ENCODE measurements around the gene PRKG1. TPM values are rescaled to one million over a fixed set of nuclear protein-coding genes. Genes with fewer than 3 reads are reported as not detected.

The PRKG1 gene
- total RNA-seq, 2 donors from 2014 or later, result 145 to 381 TPM

- Histone ChIP-seq H3K4me3 (no peak overlapping the region), H3K27ac (no peak overlapping the region), H3K36me3 (no peaks in the 10 kb centered on the region), H3K27me3 (replicated peaks; ENCODE audit: insufficient read depth) (no peaks in the 10 kb centered on the region), H3K4me1 (ENCODE audit: control insufficient read depth in 1 of 2, low read depth in 2 of 2) (peaks cover 11 to 42% of the 10 kb centered on the region in 2 donors), H3K9me3 (no peaks in the 10 kb centered on the region)
- ATAC-seq (ENCODE audit: insufficient number of reproducible peaks, low FRiP score, low read depth) (no peak), DNase-seq (ENCODE audit: low spot score) (no peak)
- no peak for TF ChIP-seq CTCF (IDR thresholded peaks at IDR 0.05)
These were observed 394.1 kb downstream of the PRKG1 start for GRCh38 chr10:51468424-51468823.

GRCh38 chr10:51469686-51470085 lies 395.4 kb downstream of the PRKG1 start:
- DNase-seq (ENCODE audit: low spot score), result no peak
- no peak for ATAC-seq (ENCODE audit: insufficient number of reproducible peaks, low FRiP score, low read depth)
- no peak overlapping the region for H3K4me3 ChIP-seq
- no peak for TF ChIP-seq CTCF (IDR thresholded peaks at IDR 0.05)
- no peaks in the 10 kb centered on the region for H3K36me3 ChIP-seq
- no peak overlapping the region for H3K27ac ChIP-seq
- H3K9me3 ChIP-seq, result no peaks in the 10 kb centered on the region
- H3K27me3 ChIP-seq (replicated peaks; ENCODE audit: insufficient read depth), result no peaks in the 10 kb centered on the region
- peaks cover 11 to 50% of the 10 kb centered on the region in 2 donors for H3K4me1 ChIP-seq (ENCODE audit: control insufficient read depth in 1 of 2, low read depth in 2 of 2)

GRCh38 chr10:51471271-51471670 lies 397.0 kb downstream of the PRKG1 start:
- no peak overlapping the region for H3K4me3 ChIP-seq

GRCh38 chr10:51472154-51472553 lies 397.9 kb downstream of the PRKG1 start:
- no peak overlapping the region for H3K27ac ChIP-seq
- peaks cover 13 to 58% of the 10 kb centered on the region in 2 donors for H3K4me1 ChIP-seq (ENCODE audit: control insufficient read depth in 1 of 2, low read depth in 2 of 2)
- ATAC-seq (ENCODE audit: insufficient number of reproducible peaks, low FRiP score, low read depth) (no peak), DNase-seq (ENCODE audit: low spot score) (no peak)
- no peaks in the 10 kb centered on the region for H3K27me3 ChIP-seq (replicated peaks; ENCODE audit: insufficient read depth)
- no peak for TF ChIP-seq CTCF (IDR thresholded peaks at IDR 0.05)
- H3K36me3 ChIP-seq, result no peaks in the 10 kb centered on the region
- H3K4me3 ChIP-seq, result no peak overlapping the region
- no peaks in the 10 kb centered on the region for H3K9me3 ChIP-seq

More at GRCh38 chr10:51471271-51471670, 397.0 kb downstream of the PRKG1 start:
- DNase-seq (ENCODE audit: low spot score) (no peak), ATAC-seq (ENCODE audit: insufficient number of reproducible peaks, low FRiP score, low read depth) (no peak)
- Histone ChIP-seq H3K9me3 (no peaks in the 10 kb centered on the region), H3K27me3 (replicated peaks; ENCODE audit: insufficient read depth) (no peaks in the 10 kb centered on the region), H3K4me1 (ENCODE audit: control insufficient read depth in 1 of 2, low read depth in 2 of 2) (peaks cover 11 to 57% of the 10 kb centered on the region in 2 donors), H3K36me3 (no peaks in the 10 kb centered on the region), H3K27ac (no peak overlapping the region)
- no peak for TF ChIP-seq CTCF (IDR thresholded peaks at IDR 0.05)

DNA sequence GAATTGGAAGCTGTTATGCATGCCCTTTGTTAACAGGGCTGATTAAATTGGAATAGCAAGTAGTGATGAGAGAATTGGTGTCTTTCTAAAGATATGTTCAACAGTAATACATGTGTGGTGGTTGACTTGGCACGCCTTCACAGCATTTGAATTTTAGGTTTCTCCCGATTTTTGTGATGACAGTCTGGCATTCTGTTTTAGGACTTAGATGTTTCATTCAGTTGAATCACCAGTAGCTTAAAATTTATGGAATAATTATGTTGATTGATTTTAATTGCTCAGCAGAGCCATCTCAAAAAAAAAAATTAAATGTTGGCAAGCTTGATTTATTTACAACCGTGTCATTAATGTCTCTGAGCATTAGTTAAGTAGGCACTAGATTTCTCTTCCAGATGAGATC lies 405.4 kb downstream of the PRKG1 start:
- no peak for TF ChIP-seq CTCF (IDR thresholded peaks at IDR 0.05)
- no peak overlapping the region for H3K4me3 ChIP-seq
- DNase-seq (ENCODE audit: low spot score) (no peak), ATAC-seq (ENCODE audit: insufficient number of reproducible peaks, low FRiP score, low read depth) (no peak)
- no peaks in the 10 kb centered on the region for H3K36me3 ChIP-seq
- no peaks in the 10 kb centered on the region for H3K27me3 ChIP-seq (replicated peaks; ENCODE audit: insufficient read depth)
- H3K4me1 ChIP-seq (ENCODE audit: control insufficient read depth in 1 of 2, low read depth in 2 of 2), result peaks cover 4 to 32% of the 10 kb centered on the region in 2 donors
- no peaks in the 10 kb centered on the region for H3K9me3 ChIP-seq
- H3K27ac ChIP-seq, result no peak overlapping the region

Measured in thoracic aorta (tissue), 2 donors.